ENCODE data around the gene PTPN1.
"Not testable (repeated sequence)": the region's sequence is repeated elsewhere in the genome, so short reads cannot be mapped to it uniquely, and the experiment has no call there.

The PTPN1 gene

DNA sequence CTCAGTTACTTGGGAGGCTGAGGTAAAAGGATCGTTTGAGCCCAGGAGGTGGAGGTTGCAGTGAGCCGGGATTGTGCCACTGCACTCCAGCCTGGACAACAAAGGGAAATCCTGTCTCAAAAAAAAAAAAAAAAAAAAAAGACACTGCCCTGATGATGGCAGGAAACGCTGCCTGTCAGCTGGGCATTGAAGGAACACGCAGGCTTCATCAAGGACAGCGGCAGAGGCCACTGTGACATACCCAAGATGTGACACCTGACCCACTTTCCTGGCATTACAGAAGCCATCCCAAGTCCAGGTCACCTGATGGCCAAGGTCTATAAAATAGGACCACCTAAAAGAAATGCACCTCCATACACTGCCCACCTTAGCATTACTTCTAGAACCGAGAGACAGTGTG is 105.2 kb downstream of the PTPN1 start:
- DNase-seq = no peak

DNA sequence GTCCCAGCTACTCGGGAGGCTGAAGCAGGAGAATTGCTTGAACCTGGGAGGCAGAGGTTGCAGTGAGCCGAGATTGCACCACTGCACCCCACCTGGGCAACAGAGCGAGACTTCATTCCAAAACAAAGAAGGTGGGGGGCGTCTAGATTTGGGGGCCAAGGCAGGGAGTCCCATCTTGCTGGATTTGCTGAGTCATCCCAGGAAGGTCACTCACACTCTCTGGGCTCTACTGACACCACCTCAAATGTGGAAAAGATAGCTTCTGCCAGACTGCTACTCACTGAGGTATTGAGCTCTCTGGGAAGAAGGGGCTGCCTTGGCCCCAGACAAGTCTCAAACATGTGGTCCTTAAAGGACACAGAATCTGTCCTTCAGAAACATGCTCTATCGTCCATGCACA is 106.8 kb downstream of the PTPN1 start:
- DNase-seq = no peak

DNA sequence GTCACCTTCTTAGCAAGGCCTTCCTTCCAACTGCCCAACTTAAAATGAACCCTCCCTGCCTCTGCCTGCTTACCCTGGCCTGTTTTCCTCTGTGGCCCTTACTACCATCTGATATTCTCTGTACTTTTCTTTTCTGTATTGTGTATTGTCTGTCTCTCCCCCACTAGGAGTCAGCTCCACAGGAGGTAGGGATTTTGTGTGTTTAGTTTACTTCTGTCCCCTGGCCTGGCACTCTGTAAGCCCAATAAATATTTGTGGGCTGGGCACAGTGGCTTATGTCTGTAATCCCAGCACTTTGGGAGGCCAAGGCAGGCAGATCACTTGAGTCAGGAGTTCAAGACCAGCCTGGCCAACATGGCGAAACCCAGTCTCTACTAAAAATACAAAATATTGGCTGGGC is 108.4 kb downstream of the PTPN1 start:
- DNase-seq = no peak

DNA sequence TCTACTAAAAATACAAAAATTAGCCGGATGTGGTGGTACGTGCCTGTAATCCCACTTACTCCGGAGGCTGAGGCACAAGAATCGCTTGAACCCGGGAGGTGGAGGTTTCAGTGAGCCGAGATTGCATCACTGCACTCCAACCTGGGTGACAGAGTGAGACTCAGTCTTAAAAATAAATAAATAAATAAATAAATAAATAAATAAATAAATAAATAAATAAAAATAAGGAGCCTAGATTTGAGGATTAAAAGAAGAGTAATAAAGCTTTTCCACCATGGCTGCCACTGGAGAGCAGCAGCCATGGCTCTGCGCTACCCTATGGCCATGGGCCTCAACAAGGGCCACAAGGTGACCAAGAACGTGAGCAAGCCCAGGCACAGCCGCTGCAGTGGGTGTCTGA is 110.3 kb downstream of the PTPN1 start:
- DNase-seq = not testable (repeated sequence)

DNA sequence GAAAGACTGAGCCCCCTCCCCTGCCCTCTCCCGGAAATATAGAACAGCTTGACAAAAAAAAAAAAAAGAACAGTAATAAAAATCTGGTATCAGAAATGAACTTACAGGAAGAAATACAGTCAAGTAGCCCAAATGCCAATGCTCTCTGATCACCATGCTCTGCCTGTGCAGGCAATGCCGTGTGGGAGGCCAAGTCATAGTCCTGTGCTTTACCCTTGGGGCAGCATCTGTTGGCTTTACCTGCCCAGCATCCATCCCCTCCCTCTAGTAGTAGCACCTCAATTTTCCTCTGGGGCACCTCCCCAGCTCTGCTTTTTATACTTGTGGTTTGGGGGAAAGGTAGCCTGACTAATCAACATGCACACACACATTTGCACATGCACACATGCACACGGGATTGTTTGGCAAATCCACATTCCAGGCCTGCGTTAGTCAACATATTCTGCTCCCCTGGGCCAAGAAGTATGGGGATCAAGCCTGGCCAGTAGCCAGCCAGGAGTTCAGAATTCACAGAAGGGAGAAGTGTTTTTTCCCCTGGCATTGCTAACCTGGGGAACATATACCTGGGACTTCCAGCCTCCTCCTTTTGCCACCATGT is 111.0 kb downstream of the PTPN1 start:
- no peak for DNase-seq

DNA sequence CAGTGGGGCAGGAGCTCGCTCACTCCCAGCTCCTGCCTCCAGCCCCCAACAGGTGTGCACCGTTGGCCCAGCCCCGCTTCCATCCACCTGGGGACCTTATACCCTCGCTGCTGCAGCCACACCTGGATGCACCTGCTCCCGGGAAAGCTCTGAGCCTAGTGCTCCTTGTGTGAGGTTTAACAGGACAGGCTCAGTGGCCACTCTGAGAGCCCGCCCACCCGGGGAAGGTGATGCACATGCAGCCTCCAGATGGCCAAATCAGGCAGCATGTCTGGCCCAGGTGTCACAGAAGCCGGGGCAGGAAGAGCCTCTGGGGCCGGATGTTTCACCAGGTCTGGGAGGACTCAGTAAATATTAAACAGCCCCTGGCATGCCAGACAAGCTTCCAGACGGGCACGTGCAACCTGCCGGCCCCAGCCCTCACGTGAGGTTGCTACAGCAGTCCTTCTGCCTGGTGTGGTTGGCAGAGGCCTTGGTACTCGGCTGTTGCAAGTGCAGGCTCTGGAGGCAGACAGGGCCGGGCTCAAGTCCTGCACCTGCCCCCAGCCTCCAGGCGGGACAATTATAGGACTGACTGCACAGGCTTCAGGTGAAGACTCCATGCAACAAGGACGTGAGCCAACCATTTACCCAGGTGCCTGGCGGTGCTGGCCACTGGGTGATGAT is 114.3 kb downstream of the PTPN1 start:
- no peak for DNase-seq

DNA sequence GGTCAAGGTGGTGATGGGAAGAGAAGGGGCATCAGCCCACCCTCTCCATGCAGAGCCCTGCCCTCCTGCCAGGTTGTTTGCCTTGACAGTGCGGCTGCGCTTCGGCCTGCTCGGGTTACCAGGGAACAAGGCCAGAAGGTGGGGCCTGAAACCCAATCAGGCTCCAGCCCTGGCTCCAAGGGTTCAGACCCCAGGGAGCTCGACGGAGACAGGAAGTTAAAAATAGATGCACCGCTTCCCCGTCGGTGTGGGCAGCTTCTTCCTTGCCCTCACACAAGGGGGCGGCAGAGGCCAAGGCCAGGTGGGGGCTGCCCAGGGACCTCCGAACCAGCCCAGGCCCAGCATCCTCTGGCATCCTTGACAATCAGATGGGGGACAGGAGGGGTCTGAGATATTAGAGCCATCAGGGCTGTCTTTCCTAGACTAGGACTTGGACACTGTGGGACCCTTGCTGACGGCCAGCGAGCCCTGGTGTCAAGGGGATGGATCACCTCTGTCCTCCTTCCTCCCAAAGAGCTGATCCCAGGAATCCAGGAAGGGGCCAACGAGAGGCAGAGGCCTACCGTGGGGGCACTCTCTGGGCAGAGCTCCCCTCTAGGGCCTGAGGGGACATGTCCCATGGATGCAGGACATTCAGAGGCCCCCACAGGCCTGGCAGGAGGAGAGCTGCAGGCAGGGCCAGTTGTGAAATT is 115.9 kb downstream of the PTPN1 start:
- no peak for DNase-seq

DNA sequence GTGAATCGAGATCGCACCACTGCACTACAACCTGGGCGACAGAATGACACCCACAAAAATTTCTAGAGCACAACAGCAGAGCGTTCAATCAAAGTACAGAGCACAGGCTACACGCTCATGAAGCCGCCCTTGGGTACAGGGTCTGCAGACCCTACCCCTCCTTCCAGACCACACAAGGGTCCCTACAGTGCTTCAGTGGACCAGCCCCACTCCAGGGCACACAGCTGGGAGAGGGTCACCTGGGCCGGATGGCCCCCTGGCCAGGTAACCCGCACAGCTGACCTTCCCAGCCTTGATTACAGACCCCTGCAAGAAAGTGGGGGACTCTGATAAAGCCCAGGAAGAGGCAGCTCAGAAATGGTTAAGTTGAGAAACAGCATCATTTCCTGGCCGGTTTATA is 117.6 kb downstream of the PTPN1 start:
- no peak for DNase-seq

DNA sequence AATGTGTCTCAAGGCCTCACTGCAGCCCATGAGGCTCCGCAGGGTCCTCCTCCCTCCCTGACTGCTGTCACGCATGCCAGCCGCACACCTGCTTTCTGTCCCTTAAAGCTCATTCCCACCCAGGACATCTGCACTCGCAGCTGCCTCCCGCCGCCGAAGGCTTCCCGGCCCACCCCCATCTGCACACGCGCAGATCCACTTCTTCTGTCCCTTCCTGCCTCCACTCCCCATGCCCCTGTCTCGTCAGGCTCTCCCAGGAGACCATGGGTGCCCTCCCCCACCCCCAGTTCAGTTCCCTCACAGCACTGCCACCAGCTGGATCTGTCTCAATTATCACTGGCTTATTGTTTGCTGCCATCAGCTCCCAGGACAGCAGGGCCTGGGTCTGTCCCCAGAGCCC is 118.1 kb downstream of the PTPN1 start:
- no peak for DNase-seq

DNA sequence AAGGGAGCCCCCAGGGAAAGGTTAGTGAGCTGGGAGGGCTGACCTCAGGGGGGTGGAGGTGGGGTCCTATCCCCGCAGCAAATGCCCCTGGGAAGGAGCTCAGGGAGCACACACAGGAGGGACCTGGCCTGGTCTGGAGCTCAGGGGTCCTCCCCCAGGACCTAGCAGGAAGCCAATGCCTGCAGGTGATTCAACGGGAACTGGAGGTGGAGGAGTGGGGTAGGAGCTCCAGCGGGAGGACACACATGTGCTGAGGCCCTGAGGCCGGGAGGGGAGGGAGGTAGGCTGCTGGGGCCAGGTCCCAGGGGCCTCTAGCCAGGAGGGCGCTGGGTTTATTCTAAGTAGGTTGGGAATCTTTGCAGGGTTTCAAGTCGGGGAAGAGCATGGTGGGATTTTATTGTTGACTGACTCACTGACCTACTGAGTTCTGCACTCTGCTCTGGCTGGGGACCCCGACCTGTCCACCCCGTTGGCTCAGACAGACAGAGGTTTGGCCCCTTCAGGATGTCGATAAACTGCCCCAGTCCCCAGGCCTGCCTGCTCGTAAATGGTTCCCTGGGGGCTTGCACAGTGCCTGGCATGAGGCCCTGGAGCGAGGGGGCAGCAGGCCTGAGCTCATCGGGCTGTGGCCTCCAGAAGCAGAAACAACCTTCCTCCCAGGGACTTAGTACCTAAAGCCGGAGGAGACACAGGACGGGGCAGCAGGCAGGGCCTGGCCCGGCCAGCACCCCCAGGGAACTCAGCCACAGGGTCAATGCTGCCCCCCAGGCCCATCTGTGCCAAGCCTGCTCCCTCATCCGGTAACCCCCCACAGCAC is 118.9 kb downstream of the PTPN1 start:
- DNase-seq = no peak

DNA sequence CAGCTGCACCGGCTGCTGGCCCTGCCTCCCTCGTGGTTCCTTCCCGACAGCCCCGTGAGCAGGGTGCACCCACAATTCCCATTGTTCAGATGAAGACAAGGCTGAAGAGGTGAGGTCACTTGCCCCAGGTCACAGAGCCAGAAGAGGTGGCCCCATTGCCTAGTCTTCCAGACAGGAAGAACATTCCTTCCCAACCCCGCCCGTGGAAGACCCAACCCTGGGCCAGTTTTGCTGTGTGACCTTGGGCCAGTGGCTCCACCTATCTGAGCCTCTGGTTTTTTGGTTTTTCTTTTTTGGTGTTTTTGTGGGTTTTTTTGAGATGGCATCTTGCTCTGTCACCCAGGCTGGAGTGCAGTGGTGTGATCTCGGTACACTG is 119.5 kb downstream of the PTPN1 start:
- DNase-seq = no peak

DNA sequence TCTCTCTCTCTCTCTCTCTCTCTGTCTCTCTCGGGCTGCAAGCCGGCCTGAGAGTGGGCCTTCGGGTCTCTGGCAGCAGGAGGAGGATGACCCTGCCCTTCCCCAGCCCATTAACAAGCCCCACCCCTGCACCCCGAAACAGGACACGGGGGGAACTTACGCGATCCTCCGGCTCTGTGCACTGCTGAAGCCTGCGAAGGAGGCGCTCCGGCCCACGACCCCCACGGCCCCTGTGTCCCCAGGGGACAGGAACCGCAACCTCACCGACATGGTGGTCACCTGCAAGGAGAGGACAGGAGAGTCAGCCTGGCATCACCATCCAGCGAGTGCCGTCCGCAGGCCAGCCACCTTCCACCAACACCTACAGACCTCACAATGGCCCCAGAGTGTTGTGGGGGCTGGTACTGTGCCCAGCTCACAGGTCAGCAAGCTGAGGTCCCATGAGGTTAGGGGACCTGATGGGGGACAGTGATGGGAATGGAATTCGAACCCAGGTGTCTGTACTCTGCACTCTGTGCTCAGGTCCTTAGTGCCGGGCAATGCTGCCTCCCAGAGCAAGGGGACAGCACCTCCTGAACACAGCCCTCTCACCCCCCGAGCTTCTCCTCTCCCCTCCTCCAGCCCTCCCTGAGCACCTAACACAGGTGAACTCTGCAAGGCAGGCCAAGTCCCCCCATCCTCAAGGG is 120.5 kb downstream of the PTPN1 start:
- no peak for DNase-seq

DNA sequence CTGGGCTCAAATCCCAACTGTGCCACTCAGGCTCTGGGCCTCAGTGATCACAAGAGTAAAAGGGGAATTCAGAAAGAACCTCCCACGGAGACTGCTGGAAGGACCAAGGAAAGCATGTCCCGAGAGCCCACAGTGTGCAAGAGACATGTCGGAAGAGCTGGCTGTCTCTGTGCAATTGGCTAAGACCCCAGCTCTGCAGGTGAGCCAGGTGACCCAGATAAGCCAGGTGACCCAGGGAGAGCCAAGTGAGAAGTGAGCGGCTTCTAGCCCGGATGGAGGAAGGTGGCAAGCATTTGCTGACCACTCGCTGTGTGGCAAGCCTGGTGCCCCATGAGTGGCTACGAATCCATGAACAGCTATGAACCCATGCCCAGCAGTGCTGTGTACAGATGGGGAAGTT is 122.1 kb downstream of the PTPN1 start:
- no peak for DNase-seq

DNA sequence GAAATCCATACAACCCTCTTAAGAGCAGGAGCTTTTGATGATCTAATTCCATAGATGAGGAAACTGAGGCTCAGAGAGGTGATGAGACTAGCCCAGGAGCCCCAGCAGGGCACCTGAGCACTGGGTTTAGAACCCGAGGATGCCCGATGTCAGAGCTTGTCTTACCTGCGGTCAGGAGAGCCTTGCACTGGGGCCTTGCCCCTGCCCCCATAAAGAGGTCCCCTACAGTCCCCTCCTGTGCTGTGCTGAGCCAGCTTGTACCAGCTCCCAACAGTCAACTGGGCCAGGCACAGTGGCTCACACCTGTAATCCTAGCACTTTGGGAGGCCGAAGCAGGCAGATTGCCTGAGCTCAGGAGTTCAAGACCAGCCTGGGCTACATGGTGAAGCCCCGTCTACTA is 122.5 kb downstream of the PTPN1 start:
- no peak for DNase-seq

DNA sequence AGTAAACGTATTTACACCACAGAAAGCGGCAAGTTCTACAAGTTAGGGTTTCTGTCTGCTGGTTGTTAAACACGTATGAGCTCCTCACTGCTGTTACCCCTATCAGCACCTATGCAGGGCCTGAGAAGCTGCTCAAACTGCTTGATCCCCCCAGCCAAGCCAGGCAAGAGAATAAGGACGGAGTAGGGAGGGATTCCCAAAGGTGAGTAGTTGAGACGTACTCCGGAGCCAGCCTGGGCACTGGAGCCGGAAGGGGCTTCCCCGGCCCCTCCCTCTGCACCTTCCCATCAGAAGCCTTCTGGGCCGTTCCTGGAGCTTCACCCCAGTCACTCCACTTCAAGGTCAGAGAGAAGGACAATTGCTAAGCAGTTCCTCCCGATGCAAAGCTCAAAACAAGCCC is 123.2 kb downstream of the PTPN1 start:
- no peak for DNase-seq

DNA sequence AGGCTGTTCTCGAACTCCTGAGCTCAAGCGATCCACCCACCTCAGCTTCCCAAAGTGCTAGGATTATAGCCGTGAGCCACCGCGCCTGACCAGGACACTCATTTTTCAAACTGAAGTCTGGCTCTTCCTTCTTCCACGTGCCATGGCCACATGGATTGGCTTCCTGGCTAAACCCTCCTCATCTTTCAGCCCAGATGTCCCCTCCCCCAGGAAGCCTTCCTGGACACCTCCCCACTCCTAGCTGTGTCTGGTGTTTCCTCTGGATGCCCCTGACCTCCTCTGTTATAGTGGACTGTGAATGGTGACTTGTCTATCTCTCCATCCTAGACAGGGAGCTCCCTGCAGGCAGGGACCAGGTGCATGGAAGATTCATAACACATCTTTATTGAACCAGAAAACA is 124.0 kb downstream of the PTPN1 start:
- DNase-seq = no peak
